Measurements from ENCODE around the gene RTN4R. TPM values are rescaled to one million over a fixed set of nuclear protein-coding genes. Genes with fewer than 3 reads are reported as not detected.

RTN4R gene
- total and polyA plus RNA-seq, 2 of the 8 experiments (the other 6 are each of a cell fraction or from before 2014, with no cell fraction given) = 21.8 to 41.3 TPM

- no peak for FAIRE-seq
- POLR2A ChIA-PET (ENCODE audit: partially characterized antibody) = interaction anchor here (1.2 kb wide), 1 partner anchor 10 kb away, joined by 3 read pairs; no protein-coding TSS in a partner anchor
- CTCF ChIA-PET (ENCODE audit: partially characterized antibody) = interaction anchor here (0.7 to 11.5 kb wide), 7 partner anchors 26 to 165 kb away, joined by 3 to 98 read pairs (median 4); no protein-coding TSS in a partner anchor
- TF ChIP-seq RXRA (IDR thresholded peaks at IDR 0.05; ENCODE audit: insufficient read depth, low read depth, low read length) = no peak
- no peak for TF ChIP-seq POLR2AphosphoS5 (IDR thresholded peaks at IDR 0.05; ENCODE audit: low read depth, low read length)
Observed at GRCh38 chr22:20291249-20291586, 23.1 kb upstream of the RTN4R start.

More at GRCh38 chr22:20291249-20291586, 23.1 kb upstream of the RTN4R start:
- no peak overlapping the region for H3K14ac ChIP-seq (ENCODE audit: insufficient read length)
- no peak overlapping the region for H2BK12ac ChIP-seq (ENCODE audit: low read depth, low read length)
- no peak overlapping the region for H3K23ac ChIP-seq (ENCODE audit: insufficient read length)
- H3K79me1 ChIP-seq (ENCODE audit: low read depth, low read length) = no peaks in the 10 kb centered on the region
- H4K91ac ChIP-seq (replicated peaks; ENCODE audit: insufficient read length, low read length) = no peak overlapping the region
- DNase-seq (ENCODE audit: low read depth in 1 of 2, low spot score in 2 of 2) = no peak
- 78% methylated on average over 4 of the region's 5 CpGs; no CpG with 5 or more reads in 1 of the 2 experiments for WGBS, 2 experiments (ENCODE audit: extremely low coverage in 1 of 2, insufficient coverage in 1 of 2, insufficient read length in 1 of 2, insufficient replicate concordance in 2 of 2, low coverage in 1 of 2, low lambda C conversion rate in 2 of 2, missing lambda C conversion rate in 1 of 2)
- no peaks in the 10 kb centered on the region for H3K79me2 ChIP-seq (ENCODE audit: control insufficient read depth in 1 of 2, insufficient read depth in 2 of 2, low read length in 2 of 2)
- no peak overlapping the region for H3K4me2 ChIP-seq (ENCODE audit: insufficient read depth in 1 of 2, low read depth in 2 of 2, low read length in 2 of 2)
- no peak overlapping the region for H2BK15ac ChIP-seq (ENCODE audit: low read length)
- no peak overlapping the region for H3K18ac ChIP-seq (ENCODE audit: extremely low read depth, low read length)
- H4K20me1 ChIP-seq (replicated peaks in 1 of 2; ENCODE audit: control insufficient read depth in 1 of 2, insufficient read depth in 2 of 2, low read length in 2 of 2) = no peaks in the 10 kb centered on the region
- no peak overlapping the region for H2AFZ ChIP-seq (ENCODE audit: low read length)
- H3K4ac ChIP-seq (replicated peaks; ENCODE audit: insufficient read length, low read depth, low read length) = no peak overlapping the region
- no peak overlapping the region for H2BK20ac ChIP-seq (ENCODE audit: low read length)
- no peak overlapping the region for H3K9ac ChIP-seq (replicated peaks in 1 of 4; ENCODE audit: extremely low read depth in 1 of 4, low read depth in 3 of 4, low read length in 3 of 4)
- H3K23me2 ChIP-seq (ENCODE audit: low read depth, low read length) = no peaks in the 10 kb centered on the region
- H3K4me1 ChIP-seq (replicated peaks in 1 of 4; ENCODE audit: control insufficient read depth in 3 of 4, insufficient read depth in 4 of 4, low read length in 3 of 4) = peaks cover 0 to 5% (median under 1%) of the 10 kb centered on the region in 4 experiments; a peak in 2 of 7 replicates
- H2BK120ac ChIP-seq (replicated peaks; ENCODE audit: low read depth, low read length) = no peak overlapping the region
- no peak overlapping the region for H4K5ac ChIP-seq (ENCODE audit: insufficient read length, low read depth, low read length)
- H3K27ac ChIP-seq (ENCODE audit: low read depth, low read length) = no peak overlapping the region
- no peak overlapping the region for H3K56ac ChIP-seq (replicated peaks; ENCODE audit: insufficient read length, low read depth, low read length)
- H4K8ac ChIP-seq (ENCODE audit: extremely low read depth, insufficient read depth, low read length) = no peak overlapping the region
- H3K9me3 ChIP-seq (ENCODE audit: insufficient read depth in 2 of 2, low read depth in 1 of 2, low read length in 1 of 2) = no peaks in the 10 kb centered on the region
- no peak overlapping the region for H2AK5ac ChIP-seq (ENCODE audit: low read depth, low read length)
- no peak overlapping the region for H3K4me3 ChIP-seq (ENCODE audit: extremely low read depth in 1 of 4, insufficient read depth in 2 of 4, low read depth in 3 of 4, low read length in 4 of 4)
- no peaks in the 10 kb centered on the region for H3K36me3 ChIP-seq (ENCODE audit: control insufficient read depth in 2 of 4, insufficient read depth in 4 of 4, low read length in 3 of 4)
- no peak overlapping the region for H2BK5ac ChIP-seq (ENCODE audit: low read depth, low read length)
- 0 out of 7 replicates have a peak, but pooled peaks cover 0 to 2% (median 0%) of the 10 kb centered on the region in 4 experiments for H3K27me3 ChIP-seq (replicated peaks in 1 of 4; ENCODE audit: control insufficient read depth in 3 of 4, extremely low read depth in 1 of 4, insufficient read depth in 3 of 4, low read length in 3 of 4)

Measured in H1 (cell line).